Measurements from ENCODE around the gene ITIH2. TPM values are rescaled to one million over a fixed set of nuclear protein-coding genes. Genes with fewer than 3 reads are reported as not detected.

The ITIH2 gene
- total RNA-seq, 4 donors from 2014 or later = not detected

- WGBS, 2 donors (ENCODE audit: low coverage in 1 of 2) = 85 to 94% methylated on average over 5 to 7 of the region's 7 CpGs
- no peaks in the 10 kb centered on the region for H3K4me1 ChIP-seq
- H3K4me3 ChIP-seq = no peak overlapping the region
- no peak overlapping the region for H3K27ac ChIP-seq
- TF ChIP-seq, protein P1, sequence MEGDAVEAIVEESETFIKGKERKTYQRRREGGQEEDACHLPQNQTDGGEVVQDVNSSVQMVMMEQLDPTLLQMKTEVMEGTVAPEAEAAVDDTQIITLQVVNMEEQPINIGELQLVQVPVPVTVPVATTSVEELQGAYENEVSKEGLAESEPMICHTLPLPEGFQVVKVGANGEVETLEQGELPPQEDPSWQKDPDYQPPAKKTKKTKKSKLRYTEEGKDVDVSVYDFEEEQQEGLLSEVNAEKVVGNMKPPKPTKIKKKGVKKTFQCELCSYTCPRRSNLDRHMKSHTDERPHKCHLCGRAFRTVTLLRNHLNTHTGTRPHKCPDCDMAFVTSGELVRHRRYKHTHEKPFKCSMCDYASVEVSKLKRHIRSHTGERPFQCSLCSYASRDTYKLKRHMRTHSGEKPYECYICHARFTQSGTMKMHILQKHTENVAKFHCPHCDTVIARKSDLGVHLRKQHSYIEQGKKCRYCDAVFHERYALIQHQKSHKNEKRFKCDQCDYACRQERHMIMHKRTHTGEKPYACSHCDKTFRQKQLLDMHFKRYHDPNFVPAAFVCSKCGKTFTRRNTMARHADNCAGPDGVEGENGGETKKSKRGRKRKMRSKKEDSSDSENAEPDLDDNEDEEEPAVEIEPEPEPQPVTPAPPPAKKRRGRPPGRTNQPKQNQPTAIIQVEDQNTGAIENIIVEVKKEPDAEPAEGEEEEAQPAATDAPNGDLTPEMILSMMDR (IDR thresholded peaks at IDR 0.05) = no peak
- TF ChIP-seq POLR2A (IDR thresholded peaks at IDR 0.05) (no peak), POLR2AphosphoS5 (IDR thresholded peaks at IDR 0.05) (no peak), EP300 (IDR thresholded peaks at IDR 0.05) (no peak)
- ATAC-seq = no peak
- H3K9me3 ChIP-seq = no peaks in the 10 kb centered on the region
- H3K36me3 ChIP-seq = no peaks in the 10 kb centered on the region
- no peaks in the 10 kb centered on the region for H3K27me3 ChIP-seq
Observed at GRCh38 chr10:7715515-7715914, 12.4 kb downstream of the ITIH2 start.

- Histone ChIP-seq H3K4me3 (no peak overlapping the region), H3K27ac (no peak overlapping the region), H3K36me3 (no peaks in the 10 kb centered on the region), H3K9me3 (no peaks in the 10 kb centered on the region), H3K27me3 (peaks cover 7% of the 10 kb centered on the region), H3K4me1 (no peaks in the 10 kb centered on the region)
- 84 to 85% methylated on average over 4 of the region's 5 CpGs for WGBS, 2 donors (ENCODE audit: low coverage in 1 of 2)
- TF ChIP-seq POLR2AphosphoS5 (IDR thresholded peaks at IDR 0.05) = no peak
- TF ChIP-seq EP300 (IDR thresholded peaks at IDR 0.05) = no peak
- no peak for TF ChIP-seq POLR2A (IDR thresholded peaks at IDR 0.05)
- TF ChIP-seq, protein P1 (IDR thresholded peaks at IDR 0.05) = no peak
- ATAC-seq = no peak
Observed at GRCh38 chr10:7717767-7718166, 14.7 kb downstream of the ITIH2 start.

- no peak overlapping the region for H3K27ac ChIP-seq
- H3K4me3 ChIP-seq = no peak overlapping the region
- peaks cover 7% of the 10 kb centered on the region for H3K27me3 ChIP-seq
- no peaks in the 10 kb centered on the region for H3K9me3 ChIP-seq
- H3K4me1 ChIP-seq = no peaks in the 10 kb centered on the region
- WGBS, 2 donors (ENCODE audit: low coverage in 1 of 2) = 50 to 63% methylated on average over 1 of the region's 4 CpGs
- TF ChIP-seq POLR2A (IDR thresholded peaks at IDR 0.05) (no peak), EP300 (IDR thresholded peaks at IDR 0.05) (no peak), POLR2AphosphoS5 (IDR thresholded peaks at IDR 0.05) (no peak)
- TF ChIP-seq, protein P1 (IDR thresholded peaks at IDR 0.05) = no peak
- no peak for ATAC-seq
- no peaks in the 10 kb centered on the region for H3K36me3 ChIP-seq
Observed at GRCh38 chr10:7718685-7719084, 15.6 kb downstream of the ITIH2 start.

- TF ChIP-seq POLR2AphosphoS5 (IDR thresholded peaks at IDR 0.05) = no peak
- TF ChIP-seq, protein P1 (IDR thresholded peaks at IDR 0.05) = no peak
- 65 to 78% methylated on average over 8 to 10 of the region's 10 CpGs for WGBS, 2 donors (ENCODE audit: low coverage in 1 of 2)
- ATAC-seq = no peak
- Histone ChIP-seq H3K9me3 (no peaks in the 10 kb centered on the region), H3K36me3 (no peaks in the 10 kb centered on the region), H3K4me3 (no peak overlapping the region), H3K27ac (no peak overlapping the region), H3K27me3 (peaks cover 10% of the 10 kb centered on the region), H3K4me1 (no peaks in the 10 kb centered on the region)
Observed at GRCh38 chr10:7720478-7720877, 17.4 kb downstream of the ITIH2 start.

- no peak overlapping the region for H3K4me3 ChIP-seq
- WGBS, 2 donors (ENCODE audit: low coverage in 1 of 2) = 88 to 100% methylated on average over 3 to 11 of the region's 18 CpGs
- H3K36me3 ChIP-seq = no peaks in the 10 kb centered on the region
- peaks cover 19% of the 10 kb centered on the region for H3K27me3 ChIP-seq
- H3K27ac ChIP-seq = no peak overlapping the region
- H3K9me3 ChIP-seq = no peaks in the 10 kb centered on the region
- ATAC-seq = no peak
- TF ChIP-seq POLR2A (IDR thresholded peaks at IDR 0.05) = no peak
- TF ChIP-seq EP300 (IDR thresholded peaks at IDR 0.05) = no peak
- TF ChIP-seq, protein P1 (IDR thresholded peaks at IDR 0.05) = no peak
- no peak for TF ChIP-seq POLR2AphosphoS5 (IDR thresholded peaks at IDR 0.05)
- no peaks in the 10 kb centered on the region for H3K4me1 ChIP-seq
Observed at GRCh38 chr10:7722927-7723529, 19.9 kb downstream of the ITIH2 start.

All from gastroesophageal sphincter (tissue), 4 donors.